ENCODE measurements around the gene MPRIP. TPM values are rescaled to one million over a fixed set of nuclear protein-coding genes. Genes with fewer than 3 reads are reported as not detected.

Gene MPRIP
- total RNA-seq, 1 donor from 2014 or later = 198 TPM

GRCh38 chr17:17066021-17066420, 23.8 kb downstream of the MPRIP start:
- intact Hi-C loops (cut with micrococcal nuclease) = no loop called here

DNA sequence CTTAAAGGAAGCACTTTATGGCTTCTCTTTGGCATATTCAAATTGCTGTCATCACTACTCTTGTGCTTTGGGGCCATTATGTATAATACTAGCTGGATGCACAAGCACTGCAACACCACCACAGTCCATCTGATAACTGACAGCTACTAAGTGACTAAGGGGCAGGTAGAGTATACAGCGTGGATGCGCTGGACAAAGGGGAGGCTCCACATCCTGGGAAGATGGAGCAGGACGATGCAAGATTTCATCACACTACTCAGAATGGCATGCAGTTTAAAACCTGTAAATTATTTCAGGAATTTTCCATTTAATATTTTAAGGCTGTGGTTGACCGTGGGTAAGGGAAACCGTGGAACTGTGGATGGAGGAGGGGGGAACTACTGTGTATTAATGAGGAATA, 25.0 kb downstream of the MPRIP start:
- intact Hi-C loops (cut with micrococcal nuclease) = no loop called here

DNA sequence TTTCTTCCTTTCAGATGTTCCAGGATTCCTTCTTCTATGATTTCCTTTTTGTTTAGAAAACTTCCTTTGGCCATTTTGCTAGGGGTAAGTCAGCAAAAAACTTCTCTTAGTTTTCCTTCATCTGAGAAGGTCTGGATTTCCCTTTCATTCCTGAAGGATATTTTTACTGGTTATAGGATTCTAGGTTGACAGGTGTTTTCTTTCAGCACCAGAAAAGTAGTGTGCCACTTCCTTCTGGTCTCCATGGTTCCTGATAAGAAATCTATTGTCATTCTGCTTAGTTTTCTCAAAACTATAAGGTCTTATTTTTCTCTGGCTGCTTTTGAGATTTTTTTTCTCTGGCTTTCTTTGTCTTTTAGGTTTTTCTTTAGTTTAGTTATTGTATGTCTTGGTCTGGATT, 27.6 kb downstream of the MPRIP start:
- intact Hi-C loops (cut with micrococcal nuclease) = no loop called here

GRCh38 chr17:17070931-17071330, 28.7 kb downstream of the MPRIP start:
- intact Hi-C loops (cut with micrococcal nuclease) = no loop called here

DNA sequence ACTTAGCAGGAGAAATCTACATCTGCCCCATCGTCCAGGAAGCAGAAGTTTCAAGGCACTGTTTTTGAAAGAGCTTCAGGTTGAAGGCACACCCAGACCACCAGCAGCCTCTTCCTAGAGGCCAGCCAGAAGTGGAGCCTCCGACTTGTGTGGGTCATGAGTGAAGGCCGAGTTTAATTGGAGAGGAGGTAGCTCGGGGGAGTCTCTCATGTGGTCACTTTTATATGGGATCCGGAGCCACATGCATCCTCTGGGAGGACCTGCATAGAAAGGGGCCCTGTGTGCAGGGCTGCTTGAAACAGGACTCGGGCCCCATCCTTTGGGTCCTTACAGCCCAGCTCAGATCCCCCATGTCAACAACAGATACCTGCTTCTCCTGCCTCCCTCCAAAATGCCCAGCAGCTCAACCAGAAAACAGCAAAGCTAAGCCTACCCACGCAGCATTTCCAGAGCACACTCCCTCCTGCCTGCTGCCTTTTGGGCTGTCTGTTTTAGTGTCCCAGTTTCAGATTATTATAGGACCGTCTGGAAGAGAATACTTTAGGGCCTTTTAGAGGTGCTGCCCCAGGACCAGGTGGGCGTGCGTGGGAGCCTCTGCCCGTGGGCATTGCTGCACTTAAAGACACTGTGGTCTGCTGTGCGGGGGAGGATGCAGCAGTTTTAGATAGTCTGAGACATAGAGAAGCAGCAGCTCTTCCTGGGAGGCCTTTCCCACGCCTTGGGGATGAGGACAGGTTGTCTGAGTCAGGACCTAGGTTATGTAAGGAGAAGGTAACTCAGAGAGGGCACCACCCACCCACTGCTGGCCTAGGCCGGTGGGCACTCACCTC, 29.5 kb downstream of the MPRIP start:
- intact Hi-C loops (cut with micrococcal nuclease) = no loop called here

DNA sequence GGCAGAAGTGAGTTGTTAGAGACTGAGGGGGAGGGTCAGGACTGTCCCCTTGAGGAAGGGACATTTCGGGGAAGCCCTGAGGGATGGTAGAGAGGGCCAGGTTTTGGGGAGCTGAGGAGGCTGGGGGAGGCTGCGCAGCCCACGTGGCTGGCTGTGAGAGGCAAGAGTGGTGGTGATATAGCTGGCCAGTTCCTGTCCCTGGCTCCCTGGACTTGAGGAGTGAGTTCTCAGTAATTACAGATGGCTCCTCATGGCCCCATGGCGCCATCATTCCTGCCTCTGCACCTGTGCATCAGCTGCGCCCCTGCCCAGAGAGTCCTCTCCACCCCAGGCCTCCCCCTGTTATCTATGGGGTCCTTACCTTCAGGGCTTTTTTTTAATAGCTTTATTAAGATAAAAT, 30.3 kb downstream of the MPRIP start:
- intact Hi-C loops (cut with micrococcal nuclease) = no loop called here

- intact Hi-C loops (cut with micrococcal nuclease) = no loop called here
Observed at GRCh38 chr17:17073030-17073564, 30.8 kb downstream of the MPRIP start.

DNA sequence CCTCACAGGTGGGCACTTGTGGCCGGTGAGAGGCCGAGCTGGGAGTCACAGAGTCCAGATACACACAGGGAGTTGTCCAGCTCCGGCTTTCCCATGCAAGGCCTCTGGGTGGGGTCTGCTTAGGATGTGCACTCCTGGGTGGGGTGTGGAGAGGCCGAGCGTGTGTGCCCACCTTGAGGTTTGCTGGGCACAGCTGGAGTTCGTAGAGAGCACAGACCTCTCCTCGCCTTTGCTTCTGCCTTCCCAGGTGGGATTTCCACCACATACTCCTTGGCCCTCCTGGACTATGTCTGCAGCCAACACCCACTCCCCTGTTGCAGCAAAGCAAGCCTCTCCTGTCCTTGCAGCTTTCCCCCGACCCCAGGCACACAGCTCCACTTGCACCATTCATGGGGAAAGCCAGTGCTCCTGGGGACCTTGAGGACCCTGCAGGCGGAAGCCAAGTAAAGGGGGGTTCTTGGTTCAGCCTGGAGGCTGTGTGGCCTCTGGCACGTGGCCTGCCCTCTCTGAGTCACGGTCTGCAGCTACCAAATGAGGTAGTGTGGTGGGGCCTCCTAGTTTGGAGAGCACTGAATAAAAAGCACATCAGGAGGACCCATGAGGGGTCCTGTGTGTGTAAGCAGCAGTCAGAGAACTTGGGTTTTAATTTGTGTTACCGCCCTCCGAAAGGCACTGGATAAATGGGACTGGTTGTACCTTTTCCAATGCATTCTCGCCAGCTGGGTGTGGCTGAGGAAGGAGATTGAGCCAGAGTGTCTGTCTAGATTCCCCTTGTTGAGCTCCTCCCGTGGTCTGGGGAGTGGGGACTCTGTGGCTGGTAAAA, 31.5 kb downstream of the MPRIP start:
- intact Hi-C loops (cut with micrococcal nuclease) = no loop called here

DNA sequence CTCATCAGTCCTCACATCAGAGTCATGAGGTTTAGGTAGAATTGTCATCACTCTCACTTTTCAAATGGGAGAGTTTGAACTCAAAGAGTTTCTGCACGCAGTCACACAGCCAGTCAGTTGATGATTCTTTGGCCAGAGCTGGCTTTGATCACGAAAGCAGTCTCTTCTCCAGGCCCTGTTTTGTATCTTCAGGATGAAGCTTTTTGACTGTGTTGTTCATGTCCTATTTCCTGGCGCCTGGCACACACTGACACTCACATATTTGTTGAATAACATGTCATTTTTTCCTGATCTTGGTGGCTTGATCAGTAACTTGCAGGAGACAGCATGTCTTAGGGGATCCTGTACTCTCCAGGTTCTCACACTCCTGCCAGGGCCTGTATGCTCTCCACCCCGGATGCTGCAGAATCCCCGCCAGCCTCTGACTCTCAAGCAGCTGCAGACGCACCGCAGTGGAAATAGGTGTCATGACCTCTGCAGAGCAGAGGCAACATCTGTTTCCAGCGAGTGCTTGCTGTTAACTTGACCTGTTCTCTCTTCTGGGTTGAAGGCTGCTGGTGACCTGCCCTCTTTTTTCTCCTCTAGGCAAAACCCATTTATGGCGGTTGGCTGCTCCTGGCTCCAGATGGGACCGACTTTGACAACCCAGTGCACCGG, 33.0 kb downstream of the MPRIP start:
- intact Hi-C loops (cut with micrococcal nuclease) = no loop called here

DNA sequence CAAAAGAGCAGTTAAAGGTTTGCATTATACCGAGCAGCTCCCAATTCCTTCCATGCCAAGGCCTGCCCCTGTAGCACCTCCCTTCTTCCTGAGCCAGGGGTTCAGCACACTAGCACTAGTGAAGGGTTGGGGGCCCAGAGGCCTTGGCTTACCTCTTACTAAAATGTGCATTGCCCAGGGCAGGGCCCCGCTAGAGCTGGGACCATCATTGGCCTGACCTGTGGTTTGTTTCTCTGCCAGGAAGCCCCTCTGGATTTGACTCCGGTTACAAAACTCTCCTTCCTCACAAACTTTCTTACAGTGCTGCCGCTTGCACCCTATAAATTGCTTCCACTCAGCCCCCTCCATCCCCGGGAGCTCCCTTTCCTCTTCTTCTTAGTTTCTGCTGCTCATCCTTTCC, 33.8 kb downstream of the MPRIP start:
- intact Hi-C loops (cut with micrococcal nuclease) = no loop called here

DNA sequence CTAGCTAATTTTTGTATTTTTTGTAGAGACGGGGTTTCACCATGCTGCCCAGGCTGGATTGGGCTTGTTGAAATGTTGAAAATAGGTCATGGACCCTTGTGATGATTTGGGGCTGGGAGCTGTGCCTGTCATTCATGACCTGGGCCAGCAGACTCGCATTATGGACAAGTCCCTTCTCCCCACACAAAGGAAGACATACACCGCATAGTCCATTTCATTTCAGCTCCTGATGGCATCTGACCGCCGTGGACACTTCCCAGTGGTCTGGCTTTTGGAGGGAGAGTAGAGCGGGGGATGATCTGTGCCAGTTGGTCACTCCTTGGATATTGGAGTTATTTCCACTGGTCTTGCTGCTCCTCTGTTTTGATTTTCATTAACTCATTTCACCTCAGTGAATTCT, 34.8 kb downstream of the MPRIP start:
- intact Hi-C loops (cut with micrococcal nuclease) = no loop called here

DNA sequence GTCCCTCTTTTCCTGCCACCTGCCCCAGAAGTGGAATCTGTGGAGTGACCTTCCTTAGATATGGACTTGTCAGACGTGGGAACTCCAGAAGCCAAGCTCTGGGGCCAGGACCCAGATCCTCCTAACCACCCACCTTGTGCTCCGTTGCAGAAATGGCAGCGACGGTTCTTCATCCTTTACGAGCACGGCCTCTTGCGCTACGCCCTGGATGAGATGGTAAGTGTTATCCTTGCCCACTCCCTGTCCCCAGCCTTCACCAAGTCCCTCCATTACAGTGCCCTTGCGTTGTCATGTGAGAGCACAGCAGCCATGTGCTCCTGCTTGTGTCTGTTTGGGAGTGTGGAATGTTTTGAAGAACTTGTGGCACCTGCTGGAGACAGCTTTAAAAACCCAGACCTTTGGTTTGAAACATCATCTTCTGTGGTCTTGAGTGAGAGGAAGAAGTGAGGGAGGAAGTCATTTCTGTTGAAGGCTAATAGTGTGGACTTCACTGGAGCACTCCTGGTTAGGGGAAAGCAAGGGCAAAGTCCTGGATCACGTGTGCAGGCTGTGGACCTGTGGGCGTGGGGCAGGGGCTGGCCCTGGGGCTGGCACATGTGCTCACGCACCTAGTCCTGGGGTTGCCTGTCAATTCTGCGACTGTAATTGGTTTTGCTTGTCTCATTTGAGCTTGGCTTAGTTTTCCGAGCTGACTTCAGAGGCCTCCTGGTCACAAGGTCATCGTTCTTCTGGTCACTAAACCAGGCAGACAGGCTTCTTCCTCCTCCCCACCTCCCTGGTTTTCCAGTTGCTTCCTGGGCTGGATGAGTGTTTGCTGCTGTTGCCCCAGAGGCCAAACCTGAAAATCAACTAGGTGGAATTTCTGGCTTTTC, 35.8 kb downstream of the MPRIP start:
- intact Hi-C loops (cut with micrococcal nuclease) = no loop called here

DNA sequence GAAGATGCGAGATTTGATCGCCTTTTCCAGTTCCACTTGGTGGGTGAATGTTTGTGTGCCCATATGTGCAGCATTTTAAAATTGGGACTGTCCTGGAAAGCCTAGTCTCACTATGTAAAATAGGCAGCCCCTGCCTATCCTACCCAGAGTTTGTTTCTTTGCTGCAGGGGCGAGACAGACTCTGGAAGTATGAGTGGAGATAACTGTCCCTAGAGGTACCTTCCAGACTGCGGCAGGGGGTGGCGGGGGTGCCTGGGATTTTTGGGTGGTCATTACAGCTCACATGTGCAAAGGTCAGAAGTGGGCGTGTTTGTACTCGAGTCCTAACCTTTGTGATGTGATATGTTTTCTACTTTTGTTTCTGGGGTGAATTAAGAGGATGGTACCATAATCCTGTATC, 36.6 kb downstream of the MPRIP start:
- intact Hi-C loops (cut with micrococcal nuclease) = no loop called here

DNA sequence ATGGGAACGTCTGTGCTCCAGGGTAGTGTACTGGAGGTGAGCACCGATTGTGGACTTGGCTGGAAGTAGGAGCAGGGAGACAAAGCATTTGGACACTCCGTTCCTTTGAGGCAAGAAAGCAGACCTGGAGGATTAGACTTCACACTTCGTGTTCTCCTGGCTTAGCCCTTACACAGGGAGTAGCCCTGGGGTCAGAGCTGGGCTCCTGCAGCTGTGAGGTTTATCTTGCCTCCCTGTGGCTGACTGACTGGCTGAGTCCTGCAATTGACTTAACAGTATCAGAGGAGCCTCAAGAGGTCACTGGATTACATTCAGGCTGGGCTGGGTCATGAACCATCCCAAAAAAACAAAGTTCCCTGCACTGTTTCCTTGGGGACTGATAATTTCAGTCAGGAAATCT, 37.1 kb downstream of the MPRIP start:
- intact Hi-C loops (cut with micrococcal nuclease) = no loop called here

- intact Hi-C loops (cut with micrococcal nuclease) = no loop called here
Observed at GRCh38 chr17:17079761-17080160, 37.5 kb downstream of the MPRIP start.

- intact Hi-C loops (cut with micrococcal nuclease) = no loop called here
Observed at GRCh38 chr17:17080181-17080631, 37.9 kb downstream of the MPRIP start.

DNA sequence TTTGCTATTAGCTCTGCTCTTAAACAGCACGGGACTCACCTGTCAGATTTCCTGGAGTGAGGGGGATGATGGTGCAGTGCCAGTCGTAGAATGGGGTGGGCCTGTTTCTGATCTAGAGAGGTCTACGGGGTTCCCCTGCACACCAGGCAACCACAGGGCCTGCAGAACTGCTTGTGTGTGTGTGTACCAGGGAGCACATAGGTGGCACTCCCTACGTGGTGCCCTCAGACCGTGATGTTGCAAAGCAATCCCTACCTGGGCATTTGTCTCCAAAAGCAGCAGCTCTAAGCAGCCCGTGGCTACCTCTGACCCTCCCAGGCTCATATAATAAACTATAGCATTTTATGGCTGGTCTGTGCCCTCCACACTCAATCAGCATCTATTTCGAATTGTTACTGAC, 38.5 kb downstream of the MPRIP start:
- intact Hi-C loops (cut with micrococcal nuclease) = no loop called here

DNA sequence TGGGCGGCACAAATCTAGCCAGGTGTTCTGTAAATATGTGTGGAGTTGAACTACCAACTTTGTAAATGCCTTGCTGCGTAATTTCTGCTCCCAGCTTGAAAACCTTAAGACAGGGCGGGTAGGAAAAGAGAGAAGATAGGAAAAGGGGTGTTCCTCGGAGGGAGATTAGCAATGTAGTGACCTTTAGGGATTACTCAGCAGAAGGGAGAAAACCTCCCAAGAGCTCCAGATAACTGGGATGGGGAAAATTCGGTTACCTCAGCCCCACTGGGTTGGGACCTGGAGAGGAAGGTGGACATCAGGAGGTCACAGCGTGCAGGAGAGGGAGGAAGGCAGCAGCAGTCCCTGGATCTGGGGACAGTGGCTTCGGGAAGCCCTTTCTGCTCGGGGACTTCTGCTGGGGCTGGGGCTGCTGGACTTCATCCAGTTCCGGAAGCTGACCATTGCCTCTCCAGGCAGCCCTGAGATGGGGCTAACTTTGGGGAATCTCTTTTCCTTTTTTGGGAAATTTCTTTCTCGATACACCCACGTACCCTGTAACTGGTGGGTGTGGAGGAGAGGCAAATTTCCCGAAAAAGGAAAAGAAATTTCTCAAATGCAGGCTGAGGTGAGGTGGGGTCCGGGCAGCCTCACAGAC, 39.2 kb downstream of the MPRIP start:
- intact Hi-C loops (cut with micrococcal nuclease) = no loop called here

DNA sequence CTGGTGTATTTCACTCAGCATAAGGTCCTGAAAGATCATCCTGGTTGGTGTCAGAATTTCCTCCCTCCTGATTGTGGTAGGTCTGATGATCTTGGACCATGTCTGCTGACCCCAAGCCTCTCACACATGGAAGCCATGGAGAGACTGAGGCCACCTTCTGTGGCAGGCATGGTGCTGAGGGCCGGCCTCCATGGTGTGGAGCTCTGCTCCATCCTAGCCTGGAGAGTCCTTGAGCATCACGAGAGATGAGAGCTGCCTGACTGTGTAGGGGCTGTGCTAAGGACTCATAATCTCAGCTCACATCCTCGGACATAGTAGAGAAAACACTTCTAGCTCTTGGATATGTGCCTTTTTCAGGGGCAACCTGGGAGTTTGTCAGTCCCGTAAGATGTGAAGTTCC, 40.6 kb downstream of the MPRIP start:
- intact Hi-C loops (cut with micrococcal nuclease) = no loop called here

- intact Hi-C loops (cut with micrococcal nuclease) = no loop called here
Observed at GRCh38 chr17:17084317-17084835, 42.1 kb downstream of the MPRIP start.

Data from T-helper 2 cell treated with Interferon-gamma antibody and Interleukin-4, amounts not matched to agents 100 ng/mL and 5 ng/mL, for 36 hours (primary cell).